Psoas muscle (tissue), 8 donors: Measurements from ENCODE around the gene OSBPL6. TPM values are rescaled to one million over a fixed set of nuclear protein-coding genes. Genes with fewer than 3 reads are reported as not detected.
"Not testable (repeated sequence)": the region's sequence is repeated elsewhere in the genome, so short reads cannot be mapped to it uniquely, and the experiment has no call there.

Source experiments
- ATAC-seq, 4 donors: fragments of 200-7000 bp; cut with Tn5 transposase; one replicate each; pipeline ENCODE4 v1.9.1; 2020; ENCODE audit warnings: moderate library complexity in 3 of 4, mild to moderate bottlenecking in 2 of 4
- DNase-seq, 2 donors: peaks; one replicate each; pipeline ENCODE4 v3.0.0-alpha.2; 2020
- H3K27ac ChIP-seq: fragments of 200-600 bp; one replicate; pipeline ENCODE4 v1.8.0; 2022
- H3K27me3 ChIP-seq, 3 donors: fragments of 200-600 bp in 1 of 3; one replicate each; pipeline versions ENCODE4 v1.6.1 to v1.8.0; 2013 to 2022; ENCODE audit warnings: low read length in 2 of 3, mild to moderate bottlenecking in 2 of 3, moderate library complexity in 1 of 3; ENCODE audit not compliant: insufficient read depth in 3 of 3
- H3K36me3 ChIP-seq, 2 donors: fragments of 200-600 bp in 1 of 2; one replicate each; pipeline versions ENCODE4 v1.6.1 to v1.8.0; 2013 to 2022; ENCODE audit warnings: low read depth in 1 of 2, mild to moderate bottlenecking in 1 of 2, moderate library complexity in 1 of 2; ENCODE audit not compliant: insufficient read depth in 1 of 2
- H3K4me1 ChIP-seq: fragments of 200-600 bp; one replicate; pipeline ENCODE4 v1.8.0; 2022
- H3K4me3 ChIP-seq: fragments of 200-600 bp; one replicate; pipeline ENCODE4 v1.8.0; 2022; ENCODE audit warnings: mild to moderate bottlenecking
- H3K9me3 ChIP-seq: fragments of 200-600 bp; one replicate; pipeline ENCODE4 v1.8.0; 2022
- WGBS, 3 donors: extraction: QIAGEN DNeasy Blood & Tissue Kit; methylation state at CpG; one replicate each; pipeline versions ENCODE4 v1.1.6 to v1.1.7; 2013; 5-methylcytosine and 5-hydroxymethylcytosine counted together
- intact Hi-C, 2 donors: fragments of 100-400 bp; cut with DNase I; formaldehyde crosslinking; loops; one replicate each; pipeline versions ENCODE4 v1.11.0 to v1.14.2; 2022
- polyA plus RNA-seq, 3 donors: library from polyadenylated mRNA; stranded (reverse); fragments of 200-250 nt; gene quantifications; one replicate each; pipeline ENCODE4 v1.2.3, GENCODE V29; 2013
- total RNA-seq, 4 donors: library from RNA; stranded (reverse); fragmentation: NEBNext Ultra II Directional in 2 of 4; extraction: Animal tissue kit (Norgen Biotek cat#: 25700) in 2 of 4; gene quantifications; one replicate each; pipeline versions ENCODE4 v1.2.1 to v1.2.4, GENCODE V29; 2021 to 2023
- TF ChIP-seq, protein P1 (sequence below): fragments of 200-600 bp; IDR thresholded peaks from one replicate; pipeline ENCODE4 v1.8.0; 2022; ENCODE audit warnings: antibody characterized with exemption
- donor health status: healthy with polysubstance abuse.
- donor health status: DM: no; HTN: no; CAD: no; lungs with moderate emphysema.
- donor health status: Bipolar disorder and iron deficiency.
- donor health status: healthy.
- donor health status: DM: yes; HTN: yes; CAD: no.
- donor health status: DM: no; HTN: no; CAD: no.
- donor health status: DM: no; HTN: no; CAD: no.
- donor health status: DM: yes; HTN: yes; CAD: no.

The OSBPL6 gene
- total and polyA plus RNA-seq, 7 donors, result 11.4 to 147 (median 36.2) TPM

DNA sequence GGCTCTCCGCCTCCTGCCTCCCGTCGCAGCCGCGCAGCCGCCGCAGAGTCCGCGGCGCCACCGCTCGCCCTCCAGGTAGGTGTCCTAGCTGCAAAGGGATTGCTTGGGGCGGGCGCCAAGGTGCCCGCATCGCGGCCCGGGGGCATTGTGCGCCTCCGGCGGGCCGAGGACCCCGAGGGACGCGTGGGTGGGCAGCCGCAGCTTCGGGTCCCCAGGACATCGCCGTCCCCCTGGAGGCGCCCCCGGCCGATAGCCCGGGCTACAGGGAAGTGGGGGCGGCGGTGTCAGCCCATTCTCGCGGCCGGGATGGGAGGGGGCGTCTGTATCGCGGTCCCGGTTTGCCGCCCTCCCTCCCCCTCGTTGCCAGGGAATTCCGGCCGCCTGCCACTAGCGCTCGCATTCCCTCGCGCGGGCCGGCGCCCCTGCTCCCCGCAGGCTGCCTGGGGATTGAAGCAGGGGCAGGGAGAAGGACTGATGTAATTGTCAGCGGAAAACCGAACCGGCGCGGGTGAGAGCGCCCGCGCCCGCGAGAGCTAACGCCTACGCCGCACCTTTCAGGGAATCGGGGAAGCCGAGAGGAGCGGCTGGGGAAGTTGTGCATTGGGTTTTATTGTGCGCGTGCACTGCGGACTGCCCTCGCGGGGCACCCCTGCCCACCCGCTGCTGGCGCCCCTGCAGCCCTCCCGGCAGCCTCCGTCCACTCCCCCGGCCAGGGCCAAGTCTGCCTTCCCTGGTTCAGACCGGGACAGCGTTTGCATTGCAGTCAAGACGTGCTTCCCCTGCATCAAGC lies 483 bp downstream of the OSBPL6 start:
- Histone ChIP-seq H3K4me3 (peak overlapping the region; percentile 97), H3K27me3 (no peaks in the 10 kb centered on the region), H3K4me1 (peaks cover 21% of the 10 kb centered on the region), H3K9me3 (no peaks in the 10 kb centered on the region), H3K36me3 (no peaks in the 10 kb centered on the region), H3K27ac (peak overlapping the region; percentile 95)
- TF ChIP-seq, protein P1, sequence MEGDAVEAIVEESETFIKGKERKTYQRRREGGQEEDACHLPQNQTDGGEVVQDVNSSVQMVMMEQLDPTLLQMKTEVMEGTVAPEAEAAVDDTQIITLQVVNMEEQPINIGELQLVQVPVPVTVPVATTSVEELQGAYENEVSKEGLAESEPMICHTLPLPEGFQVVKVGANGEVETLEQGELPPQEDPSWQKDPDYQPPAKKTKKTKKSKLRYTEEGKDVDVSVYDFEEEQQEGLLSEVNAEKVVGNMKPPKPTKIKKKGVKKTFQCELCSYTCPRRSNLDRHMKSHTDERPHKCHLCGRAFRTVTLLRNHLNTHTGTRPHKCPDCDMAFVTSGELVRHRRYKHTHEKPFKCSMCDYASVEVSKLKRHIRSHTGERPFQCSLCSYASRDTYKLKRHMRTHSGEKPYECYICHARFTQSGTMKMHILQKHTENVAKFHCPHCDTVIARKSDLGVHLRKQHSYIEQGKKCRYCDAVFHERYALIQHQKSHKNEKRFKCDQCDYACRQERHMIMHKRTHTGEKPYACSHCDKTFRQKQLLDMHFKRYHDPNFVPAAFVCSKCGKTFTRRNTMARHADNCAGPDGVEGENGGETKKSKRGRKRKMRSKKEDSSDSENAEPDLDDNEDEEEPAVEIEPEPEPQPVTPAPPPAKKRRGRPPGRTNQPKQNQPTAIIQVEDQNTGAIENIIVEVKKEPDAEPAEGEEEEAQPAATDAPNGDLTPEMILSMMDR, result peak; percentile 2
- ATAC-seq (peak; percentile 30 to 58 (median 42)), DNase-seq (peak; percentile 43 to 69)
- WGBS, 3 donors, result 0 to 1% (median 1%) methylated on average over 73 to 83 of the region's 83 CpGs
- intact Hi-C loops, result loop anchor here (5.0 kb wide), 4 partner anchors 52 to 83 kb away; partner anchors contain the start of gene RBM45 (in 1 of the 2)

DNA sequence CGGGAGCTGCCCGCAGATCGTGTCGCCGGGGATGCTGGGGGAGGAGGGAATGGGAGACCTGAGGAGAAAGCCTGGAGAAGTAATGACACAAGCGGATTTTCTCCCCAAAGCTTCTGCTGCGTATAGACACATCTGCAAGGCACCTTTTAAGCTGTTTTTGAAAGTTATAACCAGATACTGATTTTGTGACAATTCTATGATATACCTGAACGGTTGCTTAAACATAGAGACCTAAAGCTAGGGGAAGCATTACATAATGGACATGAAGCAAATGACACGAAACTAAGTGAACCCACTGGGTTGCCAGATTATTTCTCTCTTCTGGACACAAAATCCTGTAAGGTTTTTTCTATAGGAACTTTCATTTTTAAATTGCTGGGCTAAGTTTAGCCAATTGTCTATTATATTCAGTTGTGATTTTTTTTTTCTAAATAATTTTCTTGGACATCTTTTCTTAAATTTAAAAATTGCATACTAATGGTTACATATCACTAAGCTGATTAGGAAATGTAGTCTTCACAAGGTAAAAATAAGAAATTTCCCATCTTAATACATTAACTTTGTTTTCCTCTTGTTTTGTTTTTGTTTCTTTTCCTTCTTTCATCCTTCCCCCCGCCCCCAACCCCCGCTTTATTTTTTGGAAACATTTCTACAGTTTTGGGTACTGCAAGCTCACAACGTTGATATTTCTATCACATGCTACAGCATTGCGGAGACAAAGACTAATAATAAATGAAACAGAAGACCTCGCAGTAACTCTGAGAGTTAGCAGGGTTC lies 1.3 kb downstream of the OSBPL6 start:
- intact Hi-C loops, result loop anchor here (1.0 to 5.0 kb wide), 3 partner anchors 81 to 83 kb away; partner anchors contain the start of gene RBM45 (in 1 of the 2)
- peak overlapping the region; percentile 97 for H3K4me3 ChIP-seq
- DNase-seq (no peak), ATAC-seq (no peak)
- WGBS, 3 donors, result 10 to 13% (median 12%) methylated on average over 14 of the region's 14 CpGs
- no peaks in the 10 kb centered on the region for H3K9me3 ChIP-seq
- H3K27me3 ChIP-seq, result no peaks in the 10 kb centered on the region
- H3K36me3 ChIP-seq, result no peaks in the 10 kb centered on the region
- H3K27ac ChIP-seq, result peak overlapping the region; percentile 95
- peaks cover 26% of the 10 kb centered on the region for H3K4me1 ChIP-seq
- TF ChIP-seq, protein P1, result no peak

DNA sequence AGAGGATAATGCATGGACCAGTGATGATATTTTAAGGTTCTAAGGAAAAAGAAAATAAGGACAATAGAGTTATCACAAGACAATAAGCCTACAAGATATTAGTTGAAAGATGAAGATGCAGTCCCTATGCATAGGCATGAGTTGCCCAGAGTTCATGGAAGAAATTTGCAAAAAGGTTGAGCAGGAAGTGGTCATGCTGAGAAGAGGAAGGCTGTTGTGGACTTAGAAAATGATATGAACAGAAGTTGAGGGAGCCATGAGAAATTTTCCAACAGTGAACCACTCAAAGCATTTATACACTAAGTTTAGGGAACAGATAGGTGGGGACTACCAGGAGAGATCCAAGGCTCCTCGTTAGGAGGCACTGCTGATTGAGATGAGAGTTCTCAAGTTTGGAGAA lies 3.5 kb downstream of the OSBPL6 start:
- TF ChIP-seq, protein P1, result no peak
- Histone ChIP-seq H3K9me3 (no peaks in the 10 kb centered on the region), H3K4me3 (peak overlapping the region; percentile 97), H3K4me1 (peaks cover 44% of the 10 kb centered on the region), H3K27me3 (no peaks in the 10 kb centered on the region), H3K36me3 (no peaks in the 10 kb centered on the region), H3K27ac (peak overlapping the region; percentile 95)
- intact Hi-C loops, result loop anchor here (2.0 to 5.0 kb wide), 3 partner anchors 37 to 85 kb away; partner anchors contain the start of gene RBM45 (in 1 of the 2)
- no peak for ATAC-seq
- DNase-seq, result no peak
- WGBS, 3 donors, result 79 to 93% (median 81%) methylated on average over 1 of the region's 1 CpG

DNA sequence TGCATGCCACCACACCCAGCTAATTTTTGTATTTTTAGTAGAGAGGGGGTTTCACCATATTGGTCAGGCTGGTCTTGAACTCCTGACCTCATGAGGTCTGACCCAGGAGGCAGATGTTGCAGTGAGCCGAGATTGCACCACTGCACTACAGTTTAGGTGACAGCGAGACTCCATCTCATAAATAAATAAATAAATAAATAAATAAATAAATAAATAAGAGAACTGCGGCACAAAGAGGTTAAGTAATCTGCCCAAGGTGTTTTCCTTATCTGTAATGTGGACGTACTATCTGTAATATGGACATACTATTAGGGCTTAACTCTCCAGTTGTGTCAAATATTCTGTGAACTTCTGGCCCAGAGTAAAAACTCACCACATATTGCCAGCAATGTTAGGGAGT lies 4.1 kb downstream of the OSBPL6 start:
- not testable (repeated sequence) for H3K9me3 ChIP-seq, ATAC-seq, H3K27ac ChIP-seq, H3K4me3 ChIP-seq, DNase-seq, H3K36me3 ChIP-seq, H3K27me3 ChIP-seq
- H3K4me1 ChIP-seq, result peaks cover 46% of the 10 kb centered on the region
- WGBS, 3 donors, result 86 to 96% (median 93%) methylated on average over 4 of the region's 4 CpGs
- intact Hi-C loops, result loop anchor here (2.0 to 5.0 kb wide), 3 partner anchors 36 to 86 kb away; partner anchors contain the start of gene RBM45 (in 1 of the 2)

DNA sequence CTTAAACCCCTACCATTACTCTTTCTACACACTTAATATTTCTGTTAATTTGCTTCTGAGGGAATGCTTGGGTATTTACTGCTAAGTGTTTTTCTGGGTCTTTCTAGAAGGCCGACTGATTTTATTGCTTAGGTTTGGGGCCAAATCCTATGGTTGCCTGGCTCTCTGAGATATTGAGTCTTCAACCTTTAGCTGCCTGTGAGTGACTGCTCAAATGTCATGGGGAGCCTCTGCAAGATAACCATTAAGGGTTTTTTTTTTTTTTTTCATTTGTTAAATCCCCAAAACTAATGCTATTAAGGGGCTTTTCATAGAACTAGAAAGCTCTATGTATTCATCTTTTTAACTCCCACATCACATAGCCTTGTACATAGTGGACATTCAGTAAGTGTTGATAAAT lies 5.0 kb downstream of the OSBPL6 start:
- Histone ChIP-seq H3K27ac (peak overlapping the region; percentile 19), H3K4me3 (peak overlapping the region; percentile 27), H3K4me1 (peaks cover 54% of the 10 kb centered on the region), H3K9me3 (no peaks in the 10 kb centered on the region), H3K27me3 (no peaks in the 10 kb centered on the region), H3K36me3 (no peaks in the 10 kb centered on the region)
- 29 to 51% (median 43%) methylated on average over 1 of the region's 1 CpG for WGBS, 3 donors
- intact Hi-C loops, result loop anchor here (2.0 to 5.0 kb wide), 3 partner anchors 35 to 87 kb away; partner anchors contain the start of gene RBM45 (in 1 of the 2)
- DNase-seq (no peak), ATAC-seq (no peak)
- TF ChIP-seq, protein P1, result no peak
